H9 (cell line): ENCODE results near the gene MARS1. TPM values are rescaled to one million over a fixed set of nuclear protein-coding genes. Genes with fewer than 3 reads are reported as not detected.

Experiments
- DNase-seq: peaks from one replicate; pipeline ENCODE4 v3.0.0-alpha.2; 2017
- H2AFZ ChIP-seq: one replicate; pipeline ENCODE4 v1.6.1; 2013; ENCODE audit warnings: mild to moderate bottlenecking, low read length, control low read depth, moderate library complexity
- H2AK5ac ChIP-seq: 2 replicates; pipeline ENCODE4 v1.6.1; 2013; ENCODE audit warnings: low read length, control low read depth, mixed read lengths; ENCODE audit not compliant: insufficient read length
- H2BK120ac ChIP-seq: one replicate; pipeline ENCODE4 v1.6.1; 2013; ENCODE audit warnings: low read depth, mild to moderate bottlenecking, low read length, control low read depth, inconsistent platforms; ENCODE audit not compliant: poor library complexity, severe bottlenecking
- H2BK12ac ChIP-seq: 2 replicates; pipeline ENCODE4 v1.6.1; 2013; ENCODE audit warnings: low read length, control low read depth, mixed read lengths, low read depth; ENCODE audit not compliant: insufficient read length
- H2BK15ac ChIP-seq: 2 replicates; pipeline ENCODE4 v1.6.1; 2013; ENCODE audit warnings: low read depth, low read length, control low read depth
- H2BK20ac ChIP-seq: one replicate; pipeline ENCODE4 v1.6.1; 2013; ENCODE audit warnings: low read depth, mild to moderate bottlenecking, low read length, control low read depth, inconsistent platforms; ENCODE audit not compliant: poor library complexity, severe bottlenecking
- H2BK5ac ChIP-seq: 2 replicates; pipeline ENCODE4 v1.6.1; 2013; ENCODE audit warnings: low read length, control low read depth, mixed read lengths; ENCODE audit not compliant: insufficient read length
- H3K14ac ChIP-seq: 2 replicates; pipeline ENCODE4 v1.6.1; 2013; ENCODE audit warnings: low read length, control low read depth; ENCODE audit not compliant: insufficient read depth
- H3K18ac ChIP-seq: 2 replicates; pipeline ENCODE4 v1.6.1; 2013; ENCODE audit warnings: low read depth, mild to moderate bottlenecking, mixed read lengths, low read length, control low read depth; ENCODE audit not compliant: insufficient read length
- H3K23ac ChIP-seq: 2 replicates; pipeline ENCODE4 v1.6.1; 2013; ENCODE audit warnings: low read length, control low read depth, mixed read lengths, low read depth; ENCODE audit not compliant: insufficient read length
- H3K23me2 ChIP-seq: 2 replicates; pipeline ENCODE4 v1.6.1; 2013; ENCODE audit warnings: low read depth, mild to moderate bottlenecking, mixed read lengths, low read length, control low read depth; ENCODE audit not compliant: insufficient read length, poor library complexity, severe bottlenecking
- H3K27ac ChIP-seq: 2 replicates; pipeline ENCODE4 v1.5.1; 2013; ENCODE audit warnings: low read length, control low read depth, mixed read lengths, low read depth; ENCODE audit not compliant: insufficient read length
- H3K27me3 ChIP-seq: 2 replicates; pipeline ENCODE4 v1.6.1; 2013; ENCODE audit warnings: low read length, control low read depth, inconsistent platforms; ENCODE audit not compliant: insufficient read depth
- H3K4ac ChIP-seq: 2 replicates; pipeline ENCODE4 v1.6.1; 2013; ENCODE audit warnings: low read depth, mild to moderate bottlenecking, control low read depth, inconsistent platforms, low read length, moderate library complexity
- H3K4me1 ChIP-seq: 2 replicates; pipeline ENCODE4 v1.6.1; 2013; ENCODE audit warnings: low read length, control low read depth, inconsistent platforms; ENCODE audit not compliant: insufficient read depth
- H3K4me2 ChIP-seq: 2 replicates; pipeline ENCODE4 v1.6.1; 2013; ENCODE audit warnings: low read length, control low read depth, mixed read lengths; ENCODE audit not compliant: insufficient read length, insufficient read depth
- H3K56ac ChIP-seq: 2 replicates; pipeline ENCODE4 v1.6.1; 2013; ENCODE audit warnings: low read depth, mild to moderate bottlenecking, mixed read lengths, low read length, control low read depth; ENCODE audit not compliant: insufficient read length
- H3K79me1 ChIP-seq: 2 replicates; pipeline ENCODE4 v1.6.1; 2013; ENCODE audit warnings: low read depth, mild to moderate bottlenecking, moderate library complexity, low read length, control low read depth, inconsistent platforms; ENCODE audit not compliant: insufficient read depth, poor library complexity, severe bottlenecking
- H3K79me2 ChIP-seq: 2 replicates; pipeline ENCODE4 v1.6.1; 2013; ENCODE audit warnings: low read length, control low read depth, inconsistent platforms; ENCODE audit not compliant: insufficient read depth
- H3K9ac ChIP-seq: 2 replicates; pipeline ENCODE4 v1.6.1; 2013; ENCODE audit warnings: low read length, control low read depth, mixed read lengths; ENCODE audit not compliant: insufficient read length; ENCODE audit errors: extremely low read depth
- H3K9me3 ChIP-seq: one replicate; pipeline ENCODE4 v1.6.1; 2013; ENCODE audit warnings: low read depth, low read length, inconsistent platforms; ENCODE audit not compliant: control insufficient read depth
- H3T11ph ChIP-seq: one replicate; pipeline ENCODE4 v1.6.1; 2013; ENCODE audit warnings: mild to moderate bottlenecking, low read length, control low read depth, inconsistent platforms
- H4K20me1 ChIP-seq: one replicate; pipeline ENCODE4 v1.6.1; 2013; ENCODE audit not compliant: control insufficient read depth, insufficient read length, insufficient read depth
- H4K5ac ChIP-seq: 2 replicates; pipeline ENCODE4 v1.6.1; 2013; ENCODE audit warnings: low read depth, mild to moderate bottlenecking, mixed read lengths, low read length, control low read depth; ENCODE audit not compliant: insufficient read length
- H4K8ac ChIP-seq: replicated peaks from 2 replicates; pipeline ENCODE4 v1.6.1; 2013; ENCODE audit warnings: low read length, control low read depth, mixed read lengths, low read depth; ENCODE audit not compliant: insufficient read length
- H4K91ac ChIP-seq: 2 replicates; pipeline ENCODE4 v1.6.1; 2013; ENCODE audit warnings: low read depth, mild to moderate bottlenecking, moderate library complexity, mixed read lengths, low read length, control low read depth; ENCODE audit not compliant: insufficient read length
- H3K27ac Mint-ChIP-seq, 3 experiments: 2 replicates in 2 of 3; 3 replicates in 1 of 3; pipeline ENCODE4 v1.8.0; 2020 to 2021; ENCODE audit warnings: mixed read lengths in 3 of 3, mild to moderate bottlenecking in 1 of 3, moderate library complexity in 1 of 3
- H3K27me3 Mint-ChIP-seq: 2 replicates; pipeline ENCODE4 v1.8.0; 2021; ENCODE audit warnings: low read depth, mild to moderate bottlenecking, moderate library complexity, mixed read lengths
- H3K36me3 Mint-ChIP-seq, 3 experiments: 2 replicates in 2 of 3; 3 replicates in 1 of 3; pipeline ENCODE4 v1.8.0; 2020 to 2021; ENCODE audit warnings: low read depth in 3 of 3, mixed read lengths in 3 of 3; ENCODE audit not compliant: insufficient read depth in 1 of 3
- H3K4me1 Mint-ChIP-seq, 2 experiments: 2 replicates each; pipeline ENCODE4 v1.8.0; 2020; ENCODE audit warnings: mixed read lengths in 2 of 2
- H3K4me3 Mint-ChIP-seq, 2 experiments: 2 replicates in 1 of 2; 3 replicates in 1 of 2; pipeline ENCODE4 v1.8.0; 2020 to 2021; ENCODE audit warnings: mild to moderate bottlenecking in 2 of 2, mixed read lengths in 2 of 2, moderate library complexity in 1 of 2
- H3K9me3 Mint-ChIP-seq, 2 experiments: 2 replicates in 1 of 2; 3 replicates in 1 of 2; pipeline ENCODE4 v1.8.0; 2020; ENCODE audit warnings: mild to moderate bottlenecking in 2 of 2, mixed read lengths in 2 of 2, moderate library complexity in 1 of 2
- WGBS: extraction: QIAGEN DNeasy Blood & Tissue Kit; methylation state at CpG from one replicate; pipeline ENCODE4 v1.1.7; 2013; ENCODE audit warnings: missing lambda C conversion rate, low lambda C conversion rate, mixed read lengths; ENCODE audit not compliant: insufficient read length; ENCODE audit errors: extremely low coverage; 5-methylcytosine and 5-hydroxymethylcytosine counted together
- total RNA-seq: library from RNA; stranded (reverse); gene quantifications from 2 replicates; pipeline ENCODE4 v1.2.1, GENCODE V29; 2021
- TF ChIP-seq, protein P1 (sequence below): fragments of 200-600 bp; sonication (generic); conservative IDR thresholded peaks from 3 replicates; pipeline ENCODE4 v1.8.0; 2021; ENCODE audit warnings: antibody characterized with exemption, mild to moderate bottlenecking

MARS1 gene
- total RNA-seq, 1 experiment from 2014 or later = 368 TPM

DNA sequence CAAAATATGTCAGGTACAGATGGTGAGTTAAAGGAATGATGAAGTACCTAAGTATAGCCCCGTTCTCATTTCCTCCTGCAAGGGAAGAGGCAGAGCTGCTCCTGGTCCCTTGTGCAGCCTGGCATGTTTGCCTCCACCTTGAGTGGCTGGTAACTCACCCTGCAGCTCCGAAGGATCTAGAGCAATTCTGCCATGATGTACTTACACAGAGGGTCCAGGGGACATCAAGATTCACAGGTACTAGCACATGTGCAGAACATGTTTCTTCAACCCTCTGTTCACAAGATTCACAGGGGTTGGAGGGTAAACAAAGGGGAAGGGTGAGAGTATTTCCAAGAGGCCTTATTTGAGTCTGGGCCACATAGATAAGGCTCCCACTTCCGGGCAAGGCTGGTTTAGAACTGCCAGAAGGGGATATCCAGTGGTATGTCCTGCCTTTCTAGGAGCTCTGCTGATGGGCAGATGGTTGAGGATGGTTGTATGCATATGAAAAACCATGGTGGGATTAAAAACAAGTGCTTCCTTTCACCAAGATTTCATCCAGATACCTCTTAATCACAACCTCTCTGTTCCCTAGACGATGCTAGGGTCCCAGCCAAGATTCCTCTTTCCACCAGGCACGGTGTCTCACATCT lies 51.4 kb downstream of the MARS1 start:
- TF ChIP-seq, protein P1, sequence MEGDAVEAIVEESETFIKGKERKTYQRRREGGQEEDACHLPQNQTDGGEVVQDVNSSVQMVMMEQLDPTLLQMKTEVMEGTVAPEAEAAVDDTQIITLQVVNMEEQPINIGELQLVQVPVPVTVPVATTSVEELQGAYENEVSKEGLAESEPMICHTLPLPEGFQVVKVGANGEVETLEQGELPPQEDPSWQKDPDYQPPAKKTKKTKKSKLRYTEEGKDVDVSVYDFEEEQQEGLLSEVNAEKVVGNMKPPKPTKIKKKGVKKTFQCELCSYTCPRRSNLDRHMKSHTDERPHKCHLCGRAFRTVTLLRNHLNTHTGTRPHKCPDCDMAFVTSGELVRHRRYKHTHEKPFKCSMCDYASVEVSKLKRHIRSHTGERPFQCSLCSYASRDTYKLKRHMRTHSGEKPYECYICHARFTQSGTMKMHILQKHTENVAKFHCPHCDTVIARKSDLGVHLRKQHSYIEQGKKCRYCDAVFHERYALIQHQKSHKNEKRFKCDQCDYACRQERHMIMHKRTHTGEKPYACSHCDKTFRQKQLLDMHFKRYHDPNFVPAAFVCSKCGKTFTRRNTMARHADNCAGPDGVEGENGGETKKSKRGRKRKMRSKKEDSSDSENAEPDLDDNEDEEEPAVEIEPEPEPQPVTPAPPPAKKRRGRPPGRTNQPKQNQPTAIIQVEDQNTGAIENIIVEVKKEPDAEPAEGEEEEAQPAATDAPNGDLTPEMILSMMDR = no peak
- peaks cover 5 to 55% (median 48%) of the 10 kb centered on the region in 3 experiments for H3K36me3 Mint-ChIP-seq
- Histone ChIP-seq H2AK5ac (no peak overlapping the region), H3K56ac (no peak overlapping the region), H3K23me2 (no peaks in the 10 kb centered on the region), H2BK20ac (no peak overlapping the region), H3K4me2 (no peak overlapping the region), H3K14ac (no peak overlapping the region), H3K23ac (no peak overlapping the region), H3K4me1 (no peaks in the 10 kb centered on the region; the same call in 1 of the 2 replicates), H2AFZ (no peak overlapping the region), H4K20me1 (no peaks in the 10 kb centered on the region), H4K91ac (no peak overlapping the region), H3K18ac (no peak overlapping the region), H4K8ac (no peak overlapping the region), H3K79me2 (no peaks in the 10 kb centered on the region), H2BK5ac (no peak overlapping the region), H4K5ac (no peak overlapping the region), H3K27ac (no peak overlapping the region), H3T11ph (no peak overlapping the region), H3K9ac (no peak overlapping the region), H3K4ac (no peak overlapping the region), H2BK15ac (no peak overlapping the region), H3K27me3 (no peaks in the 10 kb centered on the region), H3K9me3 (no peaks in the 10 kb centered on the region), H3K79me1 (no peaks in the 10 kb centered on the region), H2BK12ac (no peak overlapping the region), H2BK120ac (no peak overlapping the region)
- no peak overlapping the region for H3K4me3 Mint-ChIP-seq
- WGBS = no CpG with 5 or more reads among the region's 5 CpGs
- no peaks in the 10 kb centered on the region for H3K9me3 Mint-ChIP-seq
- peaks cover 13 to 17% of the 10 kb centered on the region in 2 experiments for H3K4me1 Mint-ChIP-seq
- H3K27ac Mint-ChIP-seq = no peak overlapping the region
- no peaks in the 10 kb centered on the region for H3K27me3 Mint-ChIP-seq
- no peak for DNase-seq
